Measurements from ENCODE around the gene TFB2M.

The TFB2M gene

DNA sequence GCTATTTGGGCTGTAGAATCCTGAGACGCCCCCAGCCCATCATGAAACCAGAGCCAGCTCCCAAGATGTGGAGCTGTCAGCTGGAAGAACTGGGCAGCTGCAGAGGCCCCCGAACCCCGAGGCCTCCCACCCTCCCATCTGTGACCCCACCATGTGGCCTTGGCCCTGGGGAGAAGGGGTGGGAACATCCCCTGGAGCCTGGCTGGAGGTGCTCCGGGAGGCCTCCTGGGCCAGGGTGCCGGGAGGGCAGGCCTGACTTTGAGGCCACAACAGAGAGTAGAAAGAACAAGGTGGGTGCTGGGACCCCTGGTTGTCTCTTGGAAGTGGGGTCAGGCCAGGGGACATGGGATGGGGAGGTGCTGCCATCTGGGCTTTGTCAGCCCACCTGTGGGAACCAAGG lies 53.0 kb downstream of the TFB2M start:
- no peaks in the 10 kb centered on the region for H3K27me3 ChIP-seq (ENCODE audit: insufficient read depth, low read length, poor library complexity)
- no peak for TF ChIP-seq EZH2 (IDR thresholded peaks at IDR 0.05; ENCODE audit: borderline replicate concordance, low read depth, low read length, severe bottlenecking)
- TF ChIP-seq, protein P1, sequence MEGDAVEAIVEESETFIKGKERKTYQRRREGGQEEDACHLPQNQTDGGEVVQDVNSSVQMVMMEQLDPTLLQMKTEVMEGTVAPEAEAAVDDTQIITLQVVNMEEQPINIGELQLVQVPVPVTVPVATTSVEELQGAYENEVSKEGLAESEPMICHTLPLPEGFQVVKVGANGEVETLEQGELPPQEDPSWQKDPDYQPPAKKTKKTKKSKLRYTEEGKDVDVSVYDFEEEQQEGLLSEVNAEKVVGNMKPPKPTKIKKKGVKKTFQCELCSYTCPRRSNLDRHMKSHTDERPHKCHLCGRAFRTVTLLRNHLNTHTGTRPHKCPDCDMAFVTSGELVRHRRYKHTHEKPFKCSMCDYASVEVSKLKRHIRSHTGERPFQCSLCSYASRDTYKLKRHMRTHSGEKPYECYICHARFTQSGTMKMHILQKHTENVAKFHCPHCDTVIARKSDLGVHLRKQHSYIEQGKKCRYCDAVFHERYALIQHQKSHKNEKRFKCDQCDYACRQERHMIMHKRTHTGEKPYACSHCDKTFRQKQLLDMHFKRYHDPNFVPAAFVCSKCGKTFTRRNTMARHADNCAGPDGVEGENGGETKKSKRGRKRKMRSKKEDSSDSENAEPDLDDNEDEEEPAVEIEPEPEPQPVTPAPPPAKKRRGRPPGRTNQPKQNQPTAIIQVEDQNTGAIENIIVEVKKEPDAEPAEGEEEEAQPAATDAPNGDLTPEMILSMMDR (IDR thresholded peaks at IDR 0.05; ENCODE audit: borderline replicate concordance, extremely low read depth, low read length, poor library complexity, severe bottlenecking) = no peak
- H3K9ac ChIP-seq (ENCODE audit: low read depth, low read length) = no peak overlapping the region
- peaks cover 1% of the 10 kb centered on the region; the same call in 1 of the 2 replicates for H3K4me1 ChIP-seq (ENCODE audit: insufficient read depth, low read length)
- DNase-seq (no peak), ATAC-seq (ENCODE audit: insufficient read depth, low read depth) (no peak)
- no peaks in the 10 kb centered on the region for H4K20me1 ChIP-seq (ENCODE audit: insufficient read depth, low read length)
- no peaks in the 10 kb centered on the region for H3K36me3 ChIP-seq (ENCODE audit: insufficient read depth, low read length)
- no peak overlapping the region for H2AFZ ChIP-seq (ENCODE audit: low read depth, low read length)
- H3K4me2 ChIP-seq (ENCODE audit: insufficient read depth, low read length) = no peak overlapping the region
- no peak overlapping the region for H3K4me3 ChIP-seq (ENCODE audit: low read depth in 1 of 2, low read length in 2 of 2)
- H3K9me3 ChIP-seq (ENCODE audit: insufficient read depth, low read length, severe bottlenecking) = peaks cover 46% of the 10 kb centered on the region
- H3K79me2 ChIP-seq (ENCODE audit: insufficient read depth, low read length) = no peaks in the 10 kb centered on the region
- H3K27ac ChIP-seq (ENCODE audit: low read length) = no peak overlapping the region

DNA sequence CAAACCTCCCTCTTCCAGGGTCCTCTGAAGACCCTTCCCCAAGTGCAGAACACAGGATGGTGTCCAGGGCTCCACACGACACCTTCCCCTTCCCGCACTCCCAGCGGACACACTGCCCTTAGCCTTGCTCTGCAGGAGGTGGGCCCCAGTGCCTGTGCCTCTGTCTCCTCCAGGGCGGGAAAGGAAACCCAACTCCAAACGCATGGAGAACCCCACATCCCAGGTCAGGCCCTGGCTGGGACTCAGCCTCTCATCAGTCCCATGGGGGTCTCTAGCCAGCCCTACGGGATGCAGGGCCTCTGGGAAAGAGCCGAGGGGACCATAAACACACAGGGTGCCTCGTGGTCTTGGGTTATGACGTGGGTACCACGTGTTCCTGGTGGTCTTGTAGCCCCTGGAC lies 53.4 kb downstream of the TFB2M start:
- H3K4me2 ChIP-seq (ENCODE audit: insufficient read depth, low read length) = no peak overlapping the region
- no peak for ATAC-seq (ENCODE audit: insufficient read depth, low read depth)

DNA sequence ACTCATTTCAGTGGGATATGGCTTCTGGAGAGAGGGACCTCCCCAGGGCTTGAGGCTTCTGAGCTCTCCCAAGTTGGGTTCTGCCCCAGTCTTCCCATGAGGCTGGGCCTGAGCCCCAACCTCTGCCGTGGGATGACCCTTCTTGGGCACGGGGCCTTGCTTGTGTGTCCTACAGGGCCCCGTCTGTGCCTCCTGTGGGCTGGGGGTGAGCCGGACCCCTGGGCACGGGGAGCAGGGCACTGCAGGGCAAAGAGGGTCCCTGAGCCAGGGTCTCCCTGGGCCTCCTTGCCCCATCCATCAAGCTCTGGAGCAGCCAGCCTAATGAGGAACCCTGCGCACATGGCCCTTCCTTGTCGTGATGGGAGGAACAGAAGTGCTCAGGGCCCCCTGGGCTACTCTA lies 53.8 kb downstream of the TFB2M start:
- no peak overlapping the region for H3K9ac ChIP-seq (ENCODE audit: low read depth, low read length)
- no peaks in the 10 kb centered on the region for H3K36me3 ChIP-seq (ENCODE audit: insufficient read depth, low read length)
- H3K9me3 ChIP-seq (ENCODE audit: insufficient read depth, low read length, severe bottlenecking) = peaks cover 38% of the 10 kb centered on the region
- H2AFZ ChIP-seq (ENCODE audit: low read depth, low read length) = no peak overlapping the region
- H3K27ac ChIP-seq (ENCODE audit: low read length) = no peak overlapping the region
- H3K4me2 ChIP-seq (ENCODE audit: insufficient read depth, low read length) = no peak overlapping the region
- H3K4me3 ChIP-seq (ENCODE audit: low read depth in 1 of 2, low read length in 2 of 2) = no peak overlapping the region
- TF ChIP-seq, protein P1 (IDR thresholded peaks at IDR 0.05; ENCODE audit: borderline replicate concordance, extremely low read depth, low read length, poor library complexity, severe bottlenecking) = no peak
- TF ChIP-seq EZH2 (IDR thresholded peaks at IDR 0.05; ENCODE audit: borderline replicate concordance, low read depth, low read length, severe bottlenecking) = no peak
- peaks cover 10% of the 10 kb centered on the region for H3K4me1 ChIP-seq (ENCODE audit: insufficient read depth, low read length)
- H3K79me2 ChIP-seq (ENCODE audit: insufficient read depth, low read length) = no peaks in the 10 kb centered on the region
- no peaks in the 10 kb centered on the region for H4K20me1 ChIP-seq (ENCODE audit: insufficient read depth, low read length)
- no peak for ATAC-seq (ENCODE audit: insufficient read depth, low read depth)
- no peak for DNase-seq
- H3K27me3 ChIP-seq (ENCODE audit: insufficient read depth, low read length, poor library complexity) = no peaks in the 10 kb centered on the region

More for the DNA sequence above, 53.4 kb downstream of the TFB2M start:
- no peaks in the 10 kb centered on the region for H3K36me3 ChIP-seq (ENCODE audit: insufficient read depth, low read length)
- H3K4me1 ChIP-seq (ENCODE audit: insufficient read depth, low read length) = peaks cover 5% of the 10 kb centered on the region
- no peak overlapping the region for H2AFZ ChIP-seq (ENCODE audit: low read depth, low read length)
- H3K79me2 ChIP-seq (ENCODE audit: insufficient read depth, low read length) = no peaks in the 10 kb centered on the region
- H3K27ac ChIP-seq (ENCODE audit: low read length) = no peak overlapping the region
- no peaks in the 10 kb centered on the region for H3K27me3 ChIP-seq (ENCODE audit: insufficient read depth, low read length, poor library complexity)
- H3K4me3 ChIP-seq (ENCODE audit: low read depth in 1 of 2, low read length in 2 of 2) = no peak overlapping the region
- H3K9me3 ChIP-seq (ENCODE audit: insufficient read depth, low read length, severe bottlenecking) = peaks cover 42% of the 10 kb centered on the region
- DNase-seq = no peak
- H3K9ac ChIP-seq (ENCODE audit: low read depth, low read length) = no peak overlapping the region
- no peaks in the 10 kb centered on the region for H4K20me1 ChIP-seq (ENCODE audit: insufficient read depth, low read length)
- TF ChIP-seq, protein P1 (IDR thresholded peaks at IDR 0.05; ENCODE audit: borderline replicate concordance, extremely low read depth, low read length, poor library complexity, severe bottlenecking) = no peak
- no peak for TF ChIP-seq EZH2 (IDR thresholded peaks at IDR 0.05; ENCODE audit: borderline replicate concordance, low read depth, low read length, severe bottlenecking)

DNA sequence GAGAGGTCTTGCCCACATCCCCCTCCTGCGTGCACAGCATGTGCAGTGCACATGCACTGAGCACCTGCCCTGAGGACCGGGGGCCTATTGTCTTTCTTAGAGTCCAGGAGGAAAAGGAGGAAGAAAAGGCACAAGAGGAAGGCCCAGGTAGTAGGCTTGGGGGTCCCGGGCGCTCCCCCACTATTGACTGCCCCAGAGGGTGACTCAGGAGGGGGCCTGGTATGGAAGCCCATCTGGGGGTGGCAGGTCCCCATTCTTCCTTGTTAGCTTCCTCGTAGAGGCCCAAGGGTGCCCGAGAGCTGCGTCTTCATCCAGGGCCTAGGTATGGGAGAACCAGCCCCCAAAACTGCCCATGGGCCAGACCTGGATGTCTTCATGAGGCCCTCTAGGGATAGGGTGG lies 54.9 kb downstream of the TFB2M start:
- Histone ChIP-seq H3K4me3 (ENCODE audit: low read depth in 1 of 2, low read length in 2 of 2) (no peak overlapping the region), H3K4me1 (ENCODE audit: insufficient read depth, low read length) (peaks cover 15% of the 10 kb centered on the region), H3K79me2 (ENCODE audit: insufficient read depth, low read length) (peaks cover 8% of the 10 kb centered on the region), H3K9me3 (ENCODE audit: insufficient read depth, low read length, severe bottlenecking) (peaks cover 28% of the 10 kb centered on the region), H3K9ac (ENCODE audit: low read depth, low read length) (no peak overlapping the region), H3K27me3 (ENCODE audit: insufficient read depth, low read length, poor library complexity) (no peaks in the 10 kb centered on the region), H3K27ac (ENCODE audit: low read length) (no peak overlapping the region), H2AFZ (ENCODE audit: low read depth, low read length) (no peak overlapping the region), H3K4me2 (ENCODE audit: insufficient read depth, low read length) (no peak overlapping the region), H3K36me3 (ENCODE audit: insufficient read depth, low read length) (no peaks in the 10 kb centered on the region; the same call in 1 of the 2 replicates), H4K20me1 (ENCODE audit: insufficient read depth, low read length) (no peaks in the 10 kb centered on the region)
- TF ChIP-seq, protein P1 (IDR thresholded peaks at IDR 0.05; ENCODE audit: borderline replicate concordance, extremely low read depth, low read length, poor library complexity, severe bottlenecking) = no peak
- no peak for TF ChIP-seq EZH2 (IDR thresholded peaks at IDR 0.05; ENCODE audit: borderline replicate concordance, low read depth, low read length, severe bottlenecking)
- DNase-seq (no peak), ATAC-seq (ENCODE audit: insufficient read depth, low read depth) (no peak)

All from DND-41 (cell line).